HEK293T (cell line): ENCODE measurements around the gene ATP1B1.

Source experiments
- ARNT ChIP-seq: fragments of 450-650 bp; IDR thresholded peaks from 2 replicates; pipeline ENCODE4 v1.6.1; 2017; ENCODE audit warnings: mild to moderate bottlenecking
- BHLHE40 ChIP-seq: fragments of 450-650 bp; IDR thresholded peaks from 2 replicates; pipeline ENCODE4 v1.6.1; 2016; ENCODE audit warnings: mild to moderate bottlenecking, moderate library complexity, borderline replicate concordance
- CTBP1 ChIP-seq: fragments of 450-650 bp; IDR thresholded peaks from 2 replicates; pipeline ENCODE4 v1.6.1; 2016; ENCODE audit warnings: borderline replicate concordance
- ELF4 ChIP-seq: fragments of 450-650 bp; IDR thresholded peaks from 2 replicates; pipeline ENCODE4 v1.6.1; 2017; ENCODE audit warnings: antibody characterized with exemption
- FOXK2 ChIP-seq: fragments of 450-650 bp; IDR thresholded peaks from 2 replicates; pipeline ENCODE4 v1.6.1; 2016; ENCODE audit warnings: mild to moderate bottlenecking
- FOXM1 ChIP-seq: fragments of 450-650 bp; IDR thresholded peaks from 2 replicates; pipeline ENCODE4 v1.6.1; 2017; ENCODE audit warnings: mild to moderate bottlenecking, borderline replicate concordance
- HDGF ChIP-seq: fragments of 450-650 bp; IDR thresholded peaks from 2 replicates; pipeline ENCODE4 v1.6.1; 2017; ENCODE audit warnings: antibody characterized with exemption, borderline replicate concordance
- L3MBTL2 ChIP-seq: fragments of 450-650 bp; conservative IDR thresholded peaks from 2 replicates; pipeline ENCODE4 v1.6.1; 2016; ENCODE audit warnings: mild to moderate bottlenecking
- LEF1 ChIP-seq: fragments of 450-650 bp; IDR thresholded peaks from 2 replicates; pipeline ENCODE4 v1.6.1; 2017; ENCODE audit warnings: mild to moderate bottlenecking, borderline replicate concordance
- NFRKB ChIP-seq: fragments of 450-650 bp; IDR thresholded peaks from 2 replicates; pipeline ENCODE4 v1.6.1; 2016; ENCODE audit warnings: mild to moderate bottlenecking, moderate library complexity
- SP1 ChIP-seq: fragments of 450-650 bp; IDR thresholded peaks from 2 replicates; pipeline ENCODE4 v1.6.1; 2017
- SUZ12 ChIP-seq: fragments of 450-650 bp; IDR thresholded peaks from 2 replicates; pipeline ENCODE4 v1.6.1; 2016; ENCODE audit warnings: mild to moderate bottlenecking
- TARDBP ChIP-seq: fragments of 450-650 bp; IDR thresholded peaks from 2 replicates; pipeline ENCODE4 v1.6.1; 2016
- ZNF384 ChIP-seq: fragments of 450-650 bp; IDR thresholded peaks from 2 replicates; pipeline ENCODE4 v1.6.1; 2016

DNA sequence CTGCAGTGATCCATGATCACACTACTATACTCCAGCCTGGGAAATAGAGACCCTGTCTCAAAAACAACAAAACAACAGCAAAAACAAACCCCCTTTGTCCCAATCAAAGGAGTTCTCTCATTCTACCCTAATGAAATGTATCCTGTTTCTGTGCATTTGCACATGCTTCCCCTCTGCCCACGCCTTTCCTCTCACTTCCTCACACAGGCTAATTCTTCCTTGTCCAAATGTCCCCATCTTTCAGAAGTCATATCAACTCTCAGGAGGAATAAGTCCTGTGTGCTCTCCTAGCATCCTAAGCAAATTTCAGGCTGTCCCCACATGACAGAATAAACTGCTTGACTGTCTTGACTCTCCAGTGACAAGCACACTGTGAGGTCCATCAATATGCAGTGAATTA lies 8.1 kb upstream of the ATP1B1 start:
- TF ChIP-seq TARDBP (no peak), FOXK2 (no peak), CTBP1 (no peak), LEF1 (no peak), FOXM1 (no peak), ELF4 (no peak), SUZ12 (no peak), SP1 (no peak), NFRKB (no peak), ARNT (no peak), L3MBTL2 (no peak), ZNF384 (no peak), BHLHE40 (no peak), HDGF (no peak)
